Jurkat, Clone E6-1 (cell line): ENCODE measurements around the gene OCA2.

ENCODE experiments used
- DNase-seq: peaks from one replicate; pipeline ENCODE4 v3.0.0-alpha.2; 2011; ENCODE audit warnings: low read depth, low spot score
- H3K4me3 ChIP-seq: 2 replicates; pipeline ENCODE4 v1.5.1; 2011; ENCODE audit warnings: mild to moderate bottlenecking, low read length, control low read depth, moderate library complexity

OCA2 gene

DNA sequence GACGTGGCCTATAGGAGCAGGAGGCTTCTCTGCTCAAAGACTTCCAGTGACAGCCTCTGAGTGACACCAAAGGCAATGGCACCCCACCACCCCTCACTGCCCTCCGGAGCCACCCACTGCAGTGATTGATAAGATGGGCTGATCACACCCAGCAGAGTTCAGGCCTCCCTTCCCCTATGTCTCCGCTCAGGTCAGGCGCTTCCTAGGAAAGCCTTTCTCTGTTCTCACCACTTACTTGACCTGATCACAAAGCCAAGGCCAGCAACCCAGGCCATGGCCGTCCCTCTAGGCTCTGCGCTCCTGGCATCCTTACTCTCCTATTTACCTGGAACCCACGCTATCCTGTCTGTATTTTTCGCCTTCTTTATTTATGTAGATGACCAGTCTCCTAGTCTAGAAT, 282.3 kb downstream of the OCA2 start:
- no peak overlapping the region for H3K4me3 ChIP-seq
- no peak for DNase-seq

GRCh38 chr15:27815035-27815434, 284.1 kb downstream of the OCA2 start:
- DNase-seq = no peak
- no peak overlapping the region for H3K4me3 ChIP-seq

GRCh38 chr15:27813139-27813538, 286.0 kb downstream of the OCA2 start:
- DNase-seq = no peak

DNA sequence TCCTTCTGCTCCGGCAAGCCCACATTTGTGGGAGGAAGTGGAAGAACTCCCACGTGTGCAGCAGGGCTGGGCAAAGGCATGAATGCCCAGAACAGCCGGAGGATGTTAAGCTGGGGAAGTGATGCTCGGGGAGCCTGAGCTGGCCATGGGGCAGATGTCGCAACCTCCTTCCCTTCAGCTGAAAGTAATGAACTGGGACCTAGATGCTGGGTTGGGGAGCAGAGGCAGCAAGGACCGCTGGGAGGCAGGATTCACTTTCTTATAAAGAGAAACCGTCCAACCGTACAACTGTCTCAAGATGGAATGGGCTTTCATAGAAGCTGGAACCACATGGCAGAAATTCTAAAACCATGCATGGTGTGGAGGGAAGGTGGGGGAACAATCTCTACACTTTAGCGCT, 290.9 kb downstream of the OCA2 start:
- DNase-seq = no peak
- no peak overlapping the region for H3K4me3 ChIP-seq

More at GRCh38 chr15:27813139-27813538, 286.0 kb downstream of the OCA2 start:
- H3K4me3 ChIP-seq = no peak overlapping the region

- H3K4me3 ChIP-seq = no peak overlapping the region
- no peak for DNase-seq
These were observed 291.8 kb downstream of the OCA2 start for GRCh38 chr15:27807335-27807734.

GRCh38 chr15:27806396-27806795, 292.7 kb downstream of the OCA2 start:
- no peak for DNase-seq
- H3K4me3 ChIP-seq = no peak overlapping the region

DNA sequence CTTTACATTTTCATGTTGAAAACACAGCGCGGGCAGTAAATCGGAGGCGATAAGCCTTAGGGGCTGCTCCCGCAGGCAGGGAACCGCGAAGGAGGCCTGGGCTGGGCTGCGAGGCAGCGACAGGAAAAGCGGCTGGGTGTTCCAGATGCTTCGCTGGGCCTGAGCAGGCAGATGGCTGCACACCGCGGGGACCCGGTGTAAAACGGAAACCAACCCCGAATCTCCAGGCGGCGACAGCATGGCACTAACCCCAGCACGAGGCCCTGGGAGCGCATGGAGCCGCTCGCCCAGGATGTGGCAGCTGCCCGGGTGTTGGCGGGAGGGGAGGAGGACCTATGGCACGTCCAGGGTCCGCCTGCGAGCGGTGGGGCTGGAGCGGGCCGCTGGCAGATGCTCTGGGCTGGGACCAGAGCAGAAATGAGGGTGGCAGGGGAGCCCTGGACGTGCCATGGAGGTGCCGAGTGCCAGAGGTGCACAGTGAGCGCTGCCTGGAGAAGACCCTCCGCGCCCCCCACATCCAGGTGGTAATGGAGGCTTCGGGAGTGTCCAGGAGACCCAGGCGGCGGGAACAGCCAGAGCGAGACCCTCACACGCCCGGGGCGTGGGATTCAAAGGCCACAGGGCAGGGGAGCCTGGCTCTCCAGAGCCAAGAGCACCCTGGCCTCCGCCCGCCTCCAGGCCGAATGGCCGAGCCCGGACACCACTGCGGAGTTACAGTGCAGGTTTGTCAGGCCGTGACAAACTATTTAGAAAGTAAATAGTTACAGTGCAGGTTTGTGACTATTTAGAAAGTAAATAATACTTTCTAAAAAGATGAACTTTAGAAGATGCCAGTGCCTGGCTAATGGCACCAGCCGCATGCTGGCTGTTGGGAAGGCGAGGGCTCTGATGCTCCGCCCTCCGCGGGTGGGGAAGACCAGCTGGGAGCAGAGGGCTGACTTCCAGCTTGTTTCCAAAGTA, 293.6 kb downstream of the OCA2 start:
- no peak overlapping the region for H3K4me3 ChIP-seq
- no peak for DNase-seq

- DNase-seq = no peak
- H3K4me3 ChIP-seq = no peak overlapping the region
These were observed 294.4 kb downstream of the OCA2 start for GRCh38 chr15:27804569-27805260.

DNA sequence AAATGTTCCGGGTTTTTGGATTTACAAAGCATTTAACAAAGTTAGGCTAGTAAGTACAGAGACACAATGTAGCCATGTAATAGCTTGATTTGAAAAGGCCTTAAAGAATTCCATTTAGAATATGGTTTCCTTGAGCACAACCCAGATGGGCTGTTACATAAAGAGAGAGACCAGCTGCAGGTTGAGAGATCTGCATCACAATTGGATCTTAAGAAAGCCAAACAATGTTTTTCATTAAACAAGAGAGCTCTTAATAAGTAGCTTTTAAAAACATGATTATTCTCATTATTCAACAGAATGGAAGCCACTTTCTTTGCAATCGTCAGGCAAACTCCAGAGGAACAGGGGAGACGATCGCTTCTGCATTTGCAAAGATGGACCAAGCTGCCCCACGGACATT, 300.3 kb downstream of the OCA2 start:
- no peak overlapping the region for H3K4me3 ChIP-seq
- DNase-seq = no peak

DNA sequence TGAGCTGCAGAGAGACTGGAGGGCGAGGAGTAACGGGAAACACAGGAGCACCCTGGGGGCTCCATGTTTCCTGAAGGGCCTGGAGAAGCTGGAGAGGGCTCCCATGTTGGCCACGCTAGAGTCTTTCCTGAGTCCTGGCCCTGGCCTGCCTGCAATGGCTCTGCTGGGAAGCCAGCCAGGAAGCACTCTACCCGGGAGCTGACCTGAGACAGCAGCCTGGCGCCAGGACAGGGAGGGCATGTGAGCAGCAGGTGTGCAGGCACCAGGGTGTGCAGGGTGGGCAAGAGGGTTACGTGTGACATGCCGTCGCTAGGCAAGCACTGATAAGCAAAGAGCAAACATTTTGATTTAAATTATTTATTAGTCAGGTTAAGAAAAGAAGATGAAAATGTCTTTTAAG, 301.4 kb downstream of the OCA2 start:
- no peak for DNase-seq
- no peak overlapping the region for H3K4me3 ChIP-seq

- DNase-seq = no peak
These were observed 302.5 kb downstream of the OCA2 start for GRCh38 chr15:27796405-27797320.

GRCh38 chr15:27792756-27793264, 306.3 kb downstream of the OCA2 start:
- no peak overlapping the region for H3K4me3 ChIP-seq
- DNase-seq = no peak

More at GRCh38 chr15:27796405-27797320, 302.5 kb downstream of the OCA2 start:
- H3K4me3 ChIP-seq = no peak overlapping the region

DNA sequence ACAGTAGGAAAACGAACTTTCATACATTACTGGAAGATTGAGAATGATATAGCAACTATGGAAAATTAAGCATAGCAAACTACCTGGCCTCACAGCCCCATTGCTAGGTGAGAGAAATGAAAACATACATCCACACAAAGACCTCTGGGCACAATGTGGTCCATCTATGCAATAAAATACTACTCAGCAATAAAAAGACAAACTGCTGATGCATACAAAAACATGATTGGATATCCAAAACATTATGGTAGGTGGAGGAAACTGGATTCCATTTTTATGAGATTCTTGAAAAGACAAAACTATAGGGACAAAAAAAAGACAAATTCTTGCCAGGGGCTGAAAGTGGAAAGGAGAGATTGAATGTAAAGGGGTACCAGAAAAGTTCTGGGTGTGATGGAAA, 308.8 kb downstream of the OCA2 start:
- DNase-seq = no peak

GRCh38 chr15:27787931-27788330, 311.2 kb downstream of the OCA2 start:
- H3K4me3 ChIP-seq = no peak overlapping the region
- DNase-seq = no peak

More for the DNA sequence above, 308.8 kb downstream of the OCA2 start:
- H3K4me3 ChIP-seq = no peak overlapping the region

GRCh38 chr15:27784107-27784506, 315.0 kb downstream of the OCA2 start:
- DNase-seq = peak; percentile 9
- no peak overlapping the region for H3K4me3 ChIP-seq

GRCh38 chr15:27783678-27784077, 315.4 kb downstream of the OCA2 start:
- no peak for DNase-seq

DNA sequence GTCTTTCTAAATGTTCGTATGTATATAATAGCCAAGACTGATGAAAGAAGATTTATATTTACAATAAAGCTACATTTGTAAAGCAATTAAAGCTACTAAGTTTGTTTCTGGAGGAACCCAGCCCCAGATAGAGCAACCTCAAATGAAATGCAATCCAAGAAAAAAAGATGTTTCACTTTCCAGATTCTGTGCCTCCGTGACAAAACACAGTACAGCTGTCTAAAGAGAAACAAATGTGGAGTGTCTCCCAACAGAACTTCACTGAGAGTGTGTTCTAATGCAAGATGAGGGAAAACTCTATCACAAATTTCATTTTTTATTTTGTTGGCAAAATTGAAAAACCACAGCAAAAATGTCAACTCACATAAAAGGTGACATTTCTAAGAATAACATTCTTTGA, 317.0 kb downstream of the OCA2 start:
- no peak for DNase-seq
- no peak overlapping the region for H3K4me3 ChIP-seq

More at GRCh38 chr15:27783678-27784077, 315.4 kb downstream of the OCA2 start:
- H3K4me3 ChIP-seq = no peak overlapping the region

- DNase-seq = no peak
- H3K4me3 ChIP-seq = no peak overlapping the region
These were observed 322.6 kb downstream of the OCA2 start for GRCh38 chr15:27776501-27776900.

DNA sequence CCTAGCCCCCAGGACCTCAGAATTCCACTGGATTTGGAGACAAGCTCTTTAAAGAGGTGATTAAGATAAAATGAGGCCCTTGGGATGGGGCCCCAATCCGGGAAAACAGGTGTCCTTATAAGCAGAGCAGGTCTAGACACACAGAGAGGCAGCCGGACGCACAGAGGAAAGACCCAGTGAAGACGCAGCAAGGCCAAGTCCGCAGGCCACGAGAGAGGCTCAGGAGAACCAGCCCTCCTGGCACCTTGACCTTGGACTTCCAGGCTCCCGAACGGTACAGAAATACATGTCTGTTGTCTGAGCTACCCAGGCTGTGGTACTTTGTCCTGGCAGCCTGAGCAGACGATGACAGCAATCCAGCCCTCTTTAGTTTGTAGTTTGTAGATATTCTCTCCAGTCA, 324.5 kb downstream of the OCA2 start:
- H3K4me3 ChIP-seq = no peak overlapping the region
- DNase-seq = no peak
